Nephron (organoid): Measurements from ENCODE around the gene ZNF648.
A peak's percentile ranks its signal among the peaks of the same experiment; 100 is the strongest.
"Not testable (repeated sequence)": the region's sequence is repeated elsewhere in the genome, so short reads cannot be mapped to it uniquely, and the experiment has no call there.

Source experiments
- H3K27ac Mint-ChIP-seq, 3 experiments: 2 replicates each; pipeline ENCODE4 v1.8.0; 2020; ENCODE audit warnings: mixed read lengths in 3 of 3, mild to moderate bottlenecking in 2 of 3, moderate library complexity in 1 of 3
- H3K27me3 Mint-ChIP-seq: 2 replicates; pipeline ENCODE4 v1.8.0; 2021; ENCODE audit warnings: low read depth, mild to moderate bottlenecking, moderate library complexity, mixed read lengths
- H3K36me3 Mint-ChIP-seq: 2 replicates; pipeline ENCODE4 v1.8.0; 2020; ENCODE audit warnings: low read depth, mixed read lengths
- H3K4me1 Mint-ChIP-seq: 2 replicates; pipeline ENCODE4 v1.8.0; 2020; ENCODE audit warnings: mixed read lengths
- H3K4me3 Mint-ChIP-seq, 3 experiments: 2 replicates each; pipeline ENCODE4 v1.8.0; 2020; ENCODE audit warnings: mild to moderate bottlenecking in 3 of 3, mixed read lengths in 3 of 3, moderate library complexity in 2 of 3
- H3K9me3 Mint-ChIP-seq: 2 replicates; pipeline ENCODE4 v1.8.0; 2020; ENCODE audit warnings: mixed read lengths
- CTCF ChIP-seq, 3 experiments: fragments of 200-600 bp; sonication (generic); IDR thresholded peaks; one replicate each; pipeline ENCODE4 v1.5.0; 2021; ENCODE audit warnings: antibody characterized with exemption in 3 of 3; ENCODE audit not compliant: unreplicated experiment in 3 of 3

Gene ZNF648

DNA sequence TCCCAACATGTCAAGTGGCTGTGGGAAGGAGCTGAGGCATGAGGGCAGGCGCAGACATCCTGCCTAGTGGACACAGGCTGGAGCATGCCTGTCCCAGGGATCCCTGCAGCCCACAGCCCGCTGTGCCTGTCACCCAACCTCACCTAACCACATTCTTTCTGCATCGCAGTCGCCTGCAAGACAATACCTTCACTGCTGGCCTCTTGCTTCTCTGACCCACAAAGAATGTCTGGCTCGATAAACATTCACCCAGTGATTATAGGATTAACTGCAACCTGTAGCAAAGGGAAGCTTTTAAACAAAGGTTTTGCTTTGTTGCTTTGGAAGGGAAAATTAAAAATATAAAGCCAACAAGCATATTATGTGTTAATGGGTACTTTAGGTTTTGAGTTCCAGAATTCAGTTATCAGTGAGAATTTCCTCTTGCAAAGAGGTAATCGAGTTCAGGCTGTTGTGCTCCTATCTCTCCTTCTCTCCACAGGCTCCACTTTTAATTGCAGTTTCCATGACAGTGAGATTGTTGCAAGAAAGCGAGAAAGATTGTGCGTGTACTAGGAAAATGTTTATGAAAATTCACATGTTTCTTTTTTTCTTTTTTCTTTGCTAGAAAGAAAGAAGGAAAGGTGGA, 40.0 kb upstream of the ZNF648 start:
- peaks cover 3% of the 10 kb centered on the region for H3K27me3 Mint-ChIP-seq
- no peaks in the 10 kb centered on the region for H3K4me1 Mint-ChIP-seq
- no peak overlapping the region for H3K4me3 Mint-ChIP-seq
- no peaks in the 10 kb centered on the region for H3K36me3 Mint-ChIP-seq
- peak overlapping the region; percentile 49 to 80 (median 77) for H3K27ac Mint-ChIP-seq
- peaks cover 10% of the 10 kb centered on the region for H3K9me3 Mint-ChIP-seq
- no peak for TF ChIP-seq CTCF (IDR thresholded peaks at IDR 0.05; ENCODE audit: unreplicated experiment in 3 of 3)

- Mint-ChIP-seq H3K27me3 (peaks cover 9% of the 10 kb centered on the region), H3K27ac (no peak overlapping the region), H3K9me3 (peaks cover 10% of the 10 kb centered on the region), H3K4me1 (no peaks in the 10 kb centered on the region), H3K36me3 (no peaks in the 10 kb centered on the region), H3K4me3 (no peak overlapping the region)
- no peak for TF ChIP-seq CTCF (IDR thresholded peaks at IDR 0.05; ENCODE audit: unreplicated experiment in 3 of 3)
Observed at GRCh38 chr1:182098301-182098700, 36.8 kb upstream of the ZNF648 start.

DNA sequence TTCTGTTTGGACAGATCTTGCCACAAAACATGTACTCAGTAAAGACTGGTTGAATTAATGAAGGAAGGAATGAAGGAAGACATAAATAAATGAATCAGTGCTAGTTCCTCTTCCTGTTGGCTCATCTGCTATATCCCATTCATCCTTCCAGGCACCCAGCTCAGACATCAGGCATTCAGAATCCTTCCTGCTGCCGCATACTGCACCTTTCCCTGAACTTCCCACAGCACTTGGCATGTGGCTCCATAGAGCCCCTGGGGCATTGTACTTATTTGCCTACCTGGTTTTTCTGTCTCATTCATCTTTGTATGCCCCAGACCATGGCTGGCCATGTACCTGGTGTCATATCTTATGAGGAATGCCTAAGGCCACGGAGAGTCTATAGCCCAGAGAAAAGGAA, 34.4 kb upstream of the ZNF648 start:
- TF ChIP-seq CTCF (IDR thresholded peaks at IDR 0.05; ENCODE audit: unreplicated experiment in 3 of 3) = no peak
- Mint-ChIP-seq H3K27me3 (peaks cover 15% of the 10 kb centered on the region), H3K4me1 (no peaks in the 10 kb centered on the region), H3K36me3 (no peaks in the 10 kb centered on the region), H3K4me3 (no peak overlapping the region), H3K27ac (no peak overlapping the region), H3K9me3 (peaks cover 10% of the 10 kb centered on the region)

- H3K4me1 Mint-ChIP-seq, H3K9me3 Mint-ChIP-seq, H3K4me3 Mint-ChIP-seq, H3K27ac Mint-ChIP-seq, H3K36me3 Mint-ChIP-seq: not testable (repeated sequence)
- H3K27me3 Mint-ChIP-seq = peaks cover 15% of the 10 kb centered on the region
Observed at GRCh38 chr1:182094514-182095005, 33.0 kb upstream of the ZNF648 start.

- H3K27ac Mint-ChIP-seq = no peak overlapping the region
- no peak for TF ChIP-seq CTCF (IDR thresholded peaks at IDR 0.05; ENCODE audit: unreplicated experiment in 3 of 3)
- H3K4me3 Mint-ChIP-seq = no peak overlapping the region
- H3K27me3 Mint-ChIP-seq = peaks cover 15% of the 10 kb centered on the region
- no peaks in the 10 kb centered on the region for H3K4me1 Mint-ChIP-seq
- no peaks in the 10 kb centered on the region for H3K36me3 Mint-ChIP-seq
- H3K9me3 Mint-ChIP-seq = peaks cover 2% of the 10 kb centered on the region
Observed at GRCh38 chr1:182093781-182094180, 32.3 kb upstream of the ZNF648 start.

- no peaks in the 10 kb centered on the region for H3K4me1 Mint-ChIP-seq
- peaks cover 15% of the 10 kb centered on the region for H3K27me3 Mint-ChIP-seq
- H3K4me3 Mint-ChIP-seq = no peak overlapping the region
- H3K36me3 Mint-ChIP-seq = no peaks in the 10 kb centered on the region
- TF ChIP-seq CTCF (IDR thresholded peaks at IDR 0.05; ENCODE audit: unreplicated experiment in 3 of 3) = no peak
- no peaks in the 10 kb centered on the region for H3K9me3 Mint-ChIP-seq
- no peak overlapping the region for H3K27ac Mint-ChIP-seq
Observed at GRCh38 chr1:182092336-182092735, 30.8 kb upstream of the ZNF648 start.
